GM12873 (cell line): ENCODE data around the gene BBX.

Experiments used
- TF ChIP-seq, protein P1 (sequence below): IDR thresholded peaks from 2 replicates; pipeline ENCODE4 v1.5.1; 2012; ENCODE audit warnings: low read depth, mild to moderate bottlenecking, moderate library complexity, low read length, control low read depth; ENCODE audit not compliant: insufficient read depth; ENCODE audit errors: missing control alignments

Gene BBX

DNA sequence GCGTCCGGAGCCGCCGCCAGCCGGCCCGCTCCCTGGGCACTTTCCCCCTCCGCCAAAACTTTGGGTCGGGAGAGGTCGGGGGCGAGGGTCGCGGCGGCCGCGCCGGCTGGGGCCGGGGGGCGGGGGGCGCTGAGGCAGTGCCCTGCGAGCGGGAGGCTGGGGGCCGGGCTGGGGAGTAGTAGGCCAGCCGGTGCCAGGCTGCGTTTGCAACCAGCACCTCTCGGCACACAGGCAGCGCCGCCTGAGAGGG is 452 bp downstream of the BBX start:
- TF ChIP-seq, protein P1, sequence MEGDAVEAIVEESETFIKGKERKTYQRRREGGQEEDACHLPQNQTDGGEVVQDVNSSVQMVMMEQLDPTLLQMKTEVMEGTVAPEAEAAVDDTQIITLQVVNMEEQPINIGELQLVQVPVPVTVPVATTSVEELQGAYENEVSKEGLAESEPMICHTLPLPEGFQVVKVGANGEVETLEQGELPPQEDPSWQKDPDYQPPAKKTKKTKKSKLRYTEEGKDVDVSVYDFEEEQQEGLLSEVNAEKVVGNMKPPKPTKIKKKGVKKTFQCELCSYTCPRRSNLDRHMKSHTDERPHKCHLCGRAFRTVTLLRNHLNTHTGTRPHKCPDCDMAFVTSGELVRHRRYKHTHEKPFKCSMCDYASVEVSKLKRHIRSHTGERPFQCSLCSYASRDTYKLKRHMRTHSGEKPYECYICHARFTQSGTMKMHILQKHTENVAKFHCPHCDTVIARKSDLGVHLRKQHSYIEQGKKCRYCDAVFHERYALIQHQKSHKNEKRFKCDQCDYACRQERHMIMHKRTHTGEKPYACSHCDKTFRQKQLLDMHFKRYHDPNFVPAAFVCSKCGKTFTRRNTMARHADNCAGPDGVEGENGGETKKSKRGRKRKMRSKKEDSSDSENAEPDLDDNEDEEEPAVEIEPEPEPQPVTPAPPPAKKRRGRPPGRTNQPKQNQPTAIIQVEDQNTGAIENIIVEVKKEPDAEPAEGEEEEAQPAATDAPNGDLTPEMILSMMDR: no peak

DNA sequence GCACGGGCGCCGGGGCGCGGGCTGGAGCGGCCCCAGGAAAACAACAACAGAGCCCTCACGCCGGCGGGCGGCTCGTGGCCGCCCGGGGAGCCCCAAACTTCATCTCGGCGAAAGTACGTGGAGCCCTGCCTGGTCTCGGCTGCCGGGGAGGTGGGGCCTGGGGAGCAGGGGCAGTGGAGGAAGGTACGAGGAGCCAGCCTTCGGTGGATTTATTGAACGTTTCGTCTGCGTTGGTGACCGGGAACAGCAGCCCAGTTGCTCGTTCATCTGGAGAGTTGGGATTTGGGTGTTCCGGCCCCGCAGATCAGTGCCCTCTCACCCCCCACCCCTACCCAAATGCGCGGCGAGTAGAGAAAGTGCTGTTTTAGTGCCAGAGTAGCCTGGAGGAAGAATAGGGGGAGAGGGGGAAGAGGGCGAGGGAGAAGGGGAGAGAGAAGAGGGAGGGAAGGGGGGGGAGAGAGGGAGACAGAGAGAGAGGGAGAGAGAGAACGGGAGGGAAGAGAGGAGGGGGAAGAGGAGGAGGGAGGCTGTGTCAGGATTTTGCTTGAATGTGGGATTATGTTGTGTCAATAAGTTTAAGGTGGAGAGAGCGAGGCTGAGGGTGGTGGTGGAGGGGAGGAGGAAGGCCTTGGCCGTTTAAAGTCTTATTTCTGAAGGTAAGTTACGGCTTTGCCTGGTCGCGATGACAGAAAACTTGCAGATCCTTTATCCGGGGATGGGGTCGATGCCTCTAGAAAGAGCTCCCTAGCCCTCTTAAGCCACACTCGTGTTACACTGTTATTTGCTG is 970 bp downstream of the BBX start:
- TF ChIP-seq, protein P1: no peak

DNA sequence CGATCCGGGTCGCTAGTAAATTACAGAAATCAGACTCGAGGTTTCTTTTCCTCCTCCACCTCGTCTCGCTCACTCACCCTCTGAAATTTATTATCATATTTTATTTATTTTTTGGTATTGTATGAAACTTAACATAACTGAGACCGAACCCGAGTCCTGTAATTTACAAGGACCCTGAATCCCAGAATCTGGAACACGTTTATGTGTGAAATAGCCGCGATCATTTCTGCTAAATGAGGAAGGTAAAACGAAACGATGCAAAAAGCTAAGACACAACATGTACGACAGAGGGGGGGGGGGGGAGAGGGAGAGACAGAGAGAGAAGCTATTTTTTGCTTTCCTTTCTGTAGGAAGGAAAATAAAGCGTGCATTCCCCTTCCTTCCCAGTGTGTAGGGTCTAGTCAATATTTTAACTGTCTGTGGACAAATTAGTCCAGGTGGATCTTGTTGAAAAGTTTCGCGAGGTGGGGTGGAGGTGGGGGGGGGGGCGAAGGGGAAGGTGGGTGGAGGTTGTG is 1.6 kb downstream of the BBX start:
- TF ChIP-seq, protein P1: no peak

DNA sequence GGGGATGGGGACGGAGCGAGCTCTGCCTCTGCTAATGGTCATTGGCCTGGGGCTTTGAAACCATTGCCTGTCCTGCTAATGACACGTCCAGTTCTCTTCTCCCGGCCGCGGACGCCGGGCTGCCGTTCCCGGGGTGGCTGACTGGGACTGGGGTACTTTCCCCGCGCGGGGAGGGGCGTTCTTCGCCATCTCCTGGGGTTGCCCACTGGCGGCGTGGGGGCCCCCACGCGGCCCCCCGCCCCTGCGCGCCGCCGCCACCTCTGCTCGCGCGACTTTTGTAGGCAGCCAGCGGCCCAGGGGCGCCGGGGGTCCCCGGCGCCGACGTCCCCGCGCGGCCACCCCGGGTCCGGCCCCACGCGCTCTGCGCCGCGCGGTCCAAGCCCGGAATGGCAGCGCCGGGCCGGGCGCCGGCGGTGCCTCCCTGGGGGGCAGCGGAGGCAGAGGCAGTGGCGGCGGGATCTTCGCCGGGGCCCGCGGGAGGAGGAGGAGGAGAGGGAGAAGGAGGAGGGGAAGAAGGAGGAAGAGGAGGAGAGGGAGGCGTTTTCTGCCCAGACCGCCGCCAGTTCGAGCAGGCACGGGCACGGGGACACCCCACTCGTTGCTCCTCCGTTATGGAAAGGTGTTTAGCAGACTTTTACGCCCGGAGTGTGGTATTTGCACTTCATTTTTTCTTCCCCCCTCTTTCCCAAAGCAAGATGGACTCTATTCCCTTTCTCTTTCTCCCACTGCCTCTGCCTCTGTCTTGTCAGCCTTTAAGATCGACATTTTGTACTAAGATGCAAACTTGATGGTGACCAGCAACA is 2.3 kb downstream of the BBX start:
- TF ChIP-seq, protein P1: no peak

DNA sequence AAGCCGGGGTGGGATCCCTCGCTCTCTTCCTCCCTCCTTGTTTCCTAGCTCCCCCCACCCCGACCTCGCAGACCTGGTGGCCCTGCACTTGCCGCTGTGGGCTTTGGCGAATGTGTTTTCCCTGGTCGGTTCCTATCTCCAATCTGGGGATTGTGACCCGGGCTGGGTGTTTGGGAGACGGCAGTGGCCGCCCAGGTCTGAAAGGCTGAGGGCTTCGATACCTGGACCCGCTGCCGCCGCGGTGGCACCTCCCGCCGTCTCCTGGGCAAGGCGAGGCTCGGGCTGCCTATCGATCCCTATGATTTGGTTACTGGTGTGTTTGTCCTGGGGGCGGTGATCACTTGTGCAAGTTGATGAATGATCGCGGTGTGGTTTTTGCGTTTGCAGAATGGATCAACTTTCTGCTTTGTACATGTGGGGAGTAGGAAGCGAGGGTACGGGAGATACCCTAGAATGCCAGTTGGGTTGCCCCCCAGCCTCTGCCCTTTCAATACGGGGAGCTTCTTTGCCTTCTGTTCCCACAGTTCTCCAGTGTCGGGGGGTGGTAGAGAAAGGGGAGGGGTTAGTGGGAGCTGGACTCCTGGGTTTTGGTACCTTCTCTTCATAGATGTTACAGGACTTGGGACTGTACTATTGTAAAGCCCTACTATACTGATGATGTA is 3.0 kb downstream of the BBX start:
- TF ChIP-seq, protein P1: no peak

DNA sequence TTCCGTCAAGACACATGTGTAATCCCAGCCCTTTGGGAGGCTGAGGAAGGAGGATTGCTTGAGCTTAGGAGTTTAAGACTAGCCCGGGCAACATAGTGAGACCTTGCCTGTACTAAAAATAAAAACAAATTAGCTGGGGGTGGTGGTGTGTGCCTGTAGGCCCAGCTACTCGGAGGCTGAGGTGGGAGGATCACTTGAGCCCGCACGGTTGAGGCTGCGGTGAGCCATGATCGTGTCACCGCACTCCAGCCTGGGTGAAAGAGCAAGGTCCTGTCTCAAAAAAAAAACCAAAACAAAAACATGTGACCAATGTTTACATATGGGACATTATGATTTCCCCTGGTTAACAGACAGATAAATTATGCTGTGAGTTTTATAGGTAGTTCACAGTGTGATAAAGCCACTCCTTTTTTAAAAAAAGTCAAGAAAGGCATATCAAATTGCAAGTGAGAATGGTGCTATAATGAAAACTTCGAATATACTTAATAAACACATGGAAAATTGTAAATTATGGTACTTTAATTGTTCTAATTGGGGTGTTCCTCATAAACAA is 9.2 kb downstream of the BBX start:
- TF ChIP-seq, protein P1: no peak

DNA sequence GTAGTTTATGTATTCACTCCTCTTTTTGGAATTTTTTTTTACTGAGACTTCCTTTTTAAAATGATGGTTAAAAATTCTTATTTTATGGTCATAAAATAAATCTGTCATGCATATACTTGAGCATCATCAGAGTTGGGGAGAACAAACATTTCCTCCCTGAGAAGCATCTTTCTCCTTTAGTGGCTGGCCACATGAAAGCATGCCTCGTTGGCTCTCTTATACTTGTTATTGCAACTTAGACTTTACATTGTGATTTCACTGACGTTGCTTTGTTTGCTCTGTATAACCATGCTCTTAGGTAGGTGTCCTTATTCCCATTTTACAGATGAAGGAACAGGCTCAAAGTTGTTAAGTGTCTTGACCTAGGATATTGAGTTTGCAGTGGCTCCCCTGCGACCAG is 18.1 kb downstream of the BBX start:
- TF ChIP-seq, protein P1: no peak
